HepG2 (cell line): Measurements from ENCODE around the gene ATAD3A. TPM values are rescaled to one million over a fixed set of nuclear protein-coding genes. Genes with fewer than 3 reads are reported as not detected.

Source experiments
- ATAC-seq: fragments of 200-7000 bp; cut with Tn5 transposase; 3 replicates; pipeline ENCODE4 v1.9.1; 2020; ENCODE audit warnings: mild to moderate bottlenecking, moderate library complexity
- BruUV-seq: library from RNA; stranded (reverse); fragments of 400-500 nt; replicated peaks from 2 replicates; lab custom pipeline; 2021; lab: Mats Ljungman, UMichigan
- CTCF ChIA-PET: fragments of 300-600 bp; formaldehyde crosslinking; extraction: SDS; loops from one replicate; lab custom pipeline; 2021; ENCODE audit warnings: low total read pairs, inconsistent platforms, low intra/inter-chr PET ratio; lab: Yijun Ruan, JAX
- POLR2A ChIA-PET: fragments of 350-600 bp; sonication (Branson Sonifier 250); formaldehyde crosslinking; loops from one replicate; lab custom pipeline; 2020; ENCODE audit warnings: antibody characterized with exemption, inconsistent platforms; lab: Yijun Ruan, JAX
- DNase-seq: peaks from one replicate; pipeline ENCODE4 v3.0.0-alpha.2; 2015; ENCODE audit warnings: low spot score
- FAIRE-seq: peaks from 3 replicates; lab custom pipeline; 2011; peaks lifted over from hg19 to GRCh38; lab: Jason Lieb, UNC
- H2AFZ ChIP-seq: one replicate; pipeline ENCODE4 v1.6.1; 2011; ENCODE audit warnings: low read length, inconsistent platforms
- H3K27ac ChIP-seq: fragments of 300-600 bp; 3 replicates; pipeline ENCODE4 v1.8.0; 2011; ENCODE audit warnings: mixed run types, mild to moderate bottlenecking, mixed read lengths, low read length, inconsistent platforms; ENCODE audit not compliant: insufficient read depth; ENCODE audit errors: extremely low read length
- H3K27me3 ChIP-seq, 2 experiments: fragments of 200-600 bp in 1 of 2; 2 replicates in 1 of 2; 3 replicates in 1 of 2; pipeline versions ENCODE4 v1.6.0 to v1.8.0; 2011; ENCODE audit warnings: low read length in 2 of 2, mild to moderate bottlenecking in 2 of 2, moderate library complexity in 2 of 2, inconsistent platforms in 1 of 2; ENCODE audit not compliant: insufficient read depth in 2 of 2, control insufficient read depth in 1 of 2
- H3K36me3 ChIP-seq, 2 experiments: fragments of 200-600 bp in 1 of 2; replicated peaks in 1 of 2; 2 replicates in 1 of 2; 3 replicates in 1 of 2; pipeline versions ENCODE4 v1.5.1 to v1.8.0; 2011; ENCODE audit warnings: low read length in 2 of 2, inconsistent platforms in 1 of 2; ENCODE audit not compliant: insufficient read depth in 2 of 2, control insufficient read depth in 1 of 2
- H3K4me1 ChIP-seq: 2 replicates; pipeline ENCODE4 v1.5.1; 2012; ENCODE audit warnings: low read length, inconsistent platforms; ENCODE audit not compliant: insufficient read depth
- H3K4me2 ChIP-seq: 2 replicates; pipeline ENCODE4 v1.6.0; 2011; ENCODE audit warnings: low read depth, low read length, inconsistent platforms
- H3K4me3 ChIP-seq, 3 experiments: fragments of 200-600 bp in 1 of 3; sonication (generic), shearing (Covaris generic) in 1 of 3; replicated peaks in 1 of 3; 2 replicates each; pipeline ENCODE4 v1.5.1; 2011 to 2016; ENCODE audit warnings: low read length in 3 of 3, inconsistent platforms in 2 of 3, low read depth in 2 of 3, mild to moderate bottlenecking in 2 of 3, control low read depth in 1 of 3, mixed read lengths in 1 of 3; ENCODE audit not compliant: insufficient read depth in 1 of 3
- H3K79me2 ChIP-seq: one replicate; pipeline ENCODE4 v1.6.1; 2011; ENCODE audit warnings: low read length, inconsistent platforms; ENCODE audit not compliant: insufficient read depth
- H3K9ac ChIP-seq: 2 replicates; pipeline ENCODE4 v1.6.0; 2011; ENCODE audit warnings: mild to moderate bottlenecking, low read depth, low read length, inconsistent platforms; ENCODE audit not compliant: insufficient read depth
- H3K9me3 ChIP-seq: 2 replicates; pipeline ENCODE4 v1.5.1; 2012; ENCODE audit warnings: mild to moderate bottlenecking, low read length
- H4K20me1 ChIP-seq: 2 replicates; pipeline ENCODE4 v1.6.0; 2011; ENCODE audit warnings: inconsistent platforms, mild to moderate bottlenecking, low read length, moderate library complexity; ENCODE audit not compliant: insufficient read depth
- AGO2 ChIP-seq: fragments of 200-400 bp; formaldehyde crosslinking; optimal IDR thresholded peaks from 2 replicates; pipeline ENCODE3; 2017; ENCODE audit warnings: mild to moderate bottlenecking, low read depth, low read length, moderate library complexity
- BRCA1 ChIP-seq: sonication (generic); formaldehyde crosslinking; IDR thresholded peaks from 2 replicates; pipeline ENCODE4 v1.4.0; 2020; ENCODE audit warnings: missing genetic modification reagents
- FOXM1 ChIP-seq: sonication (generic); formaldehyde crosslinking; IDR thresholded peaks from 2 replicates; pipeline ENCODE4 v1.5.0; 2020; ENCODE audit warnings: missing genetic modification reagents
- KLF9 ChIP-seq: IDR thresholded peaks from 2 replicates; pipeline ENCODE4 v1.6.1; 2016; ENCODE audit warnings: low read depth
- STAG1 ChIP-seq: sonication (generic); formaldehyde crosslinking; IDR thresholded peaks from 2 replicates; pipeline ENCODE4 v1.4.0; 2020; ENCODE audit warnings: missing genetic modification reagents
- ZMAT3 ChIP-seq: sonication (generic); formaldehyde crosslinking; conservative IDR thresholded peaks from 2 replicates; pipeline ENCODE4 v1.7.0; 2021; ENCODE audit warnings: missing genetic modification reagents
- ZNF224 ChIP-seq: sonication (generic); formaldehyde crosslinking; IDR thresholded peaks from 2 replicates; pipeline ENCODE4 v1.5.0; 2020; ENCODE audit warnings: mild to moderate bottlenecking, missing genetic modification reagents
- ZNF660 ChIP-seq: sonication (generic); formaldehyde crosslinking; IDR thresholded peaks from 2 replicates; pipeline ENCODE4 v1.5.1; 2020; ENCODE audit warnings: mild to moderate bottlenecking, low read depth, missing genetic modification reagents, borderline replicate concordance
- WGBS: methylation state at CpG from one replicate; pipeline ENCODE4 v1.1.6; 2017; ENCODE audit warnings: low lambda C conversion rate; 5-methylcytosine and 5-hydroxymethylcytosine counted together
- in situ Hi-C: cut with HindIII; loops from 2 replicates; pipeline ENCODE4 v1.10.0; 2017; ENCODE audit warnings: low pct_unique_long_range_greater_than_20kb; ENCODE audit not compliant: extremely low pct_ligation_motif_present
- intact Hi-C: fragments of 100-400 bp; cut with micrococcal nuclease; formaldehyde crosslinking; loops from one replicate; pipeline ENCODE4 v1.10.0; 2022; ENCODE audit not compliant: unreplicated experiment
- polyA plus RNA-seq, 8 experiments: library from polyadenylated mRNA; depleted of rRNA in 3 of 8; stranded (reverse) in 7 of 8; unstranded in 1 of 8; fragments of >200 nt; fragmentation: Illumina TruSeq in 4 of 8; extraction: Trizol in 4 of 8; gene quantifications; 2 replicates each; pipeline versions ENCODE4 v1.2.1 to v1.2.3, GENCODE V29; 2011 to 2016; ENCODE audit warnings: low read depth in 4 of 8, missing spikeins in 1 of 8, mixed read lengths in 1 of 8; ENCODE audit not compliant: insufficient read depth in 1 of 8
- total RNA-seq, 5 experiments: library from RNA; depleted of rRNA; stranded (reverse); fragments of >200 nt; fragmentation: Illumina TruSeq; extraction: Trizol; gene quantifications; 2 replicates each; pipeline ENCODE4 v1.2.3, GENCODE V29; 2016; ENCODE audit warnings: low read depth in 1 of 5
- TF ChIP-seq, protein P1 (sequence below): sonication (generic); formaldehyde crosslinking; IDR thresholded peaks from 2 replicates; pipeline ENCODE4 v1.5.0; 2020; ENCODE audit warnings: mild to moderate bottlenecking, missing genetic modification reagents, moderate library complexity

The ATAD3A gene
- total and polyA plus RNA-seq, 2 of the 13 experiments (the other 11 are each of a cell fraction or from before 2014, with no cell fraction given), result 10.6 to 49.0 TPM

DNA sequence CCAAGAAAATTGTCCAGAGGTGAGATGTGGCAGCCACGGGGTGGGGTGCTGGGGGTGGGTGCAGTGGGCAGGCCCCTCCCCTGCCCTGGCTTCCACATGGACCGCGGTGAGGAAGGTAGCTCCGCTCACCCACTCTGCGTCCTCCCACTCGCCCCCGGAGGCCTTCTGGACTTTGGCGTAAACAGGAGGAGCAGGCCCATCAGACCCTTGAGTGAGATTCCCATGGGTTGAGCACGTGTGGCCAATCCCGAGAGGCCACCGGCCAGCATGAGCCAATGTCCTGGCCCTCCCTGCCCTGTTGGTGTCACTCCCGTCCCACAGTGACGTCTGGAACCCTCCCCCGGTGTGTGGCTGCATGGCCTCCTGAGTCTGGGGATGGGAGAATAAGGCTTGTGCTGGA lies 36.6 kb downstream of the ATAD3A start:
- H3K4me3 ChIP-seq, result no peak overlapping the region
- no peak for TF ChIP-seq KLF9 (CRISPR knock-in tag)
- peak; percentile 61 for TF ChIP-seq AGO2
- TF ChIP-seq FOXM1 (CRISPR knock-in tag), result no peak
- TF ChIP-seq STAG1 (CRISPR knock-in tag), result peak; percentile 17; the same call in 1 of the 2 replicates
- no peak for TF ChIP-seq ZNF224 (CRISPR knock-in tag)
- TF ChIP-seq ZMAT3 (CRISPR knock-in tag), result no peak
- TF ChIP-seq BRCA1 (CRISPR knock-in tag), result no peak
- no peak for TF ChIP-seq ZNF660 (CRISPR knock-in tag)
- TF ChIP-seq, protein P1, sequence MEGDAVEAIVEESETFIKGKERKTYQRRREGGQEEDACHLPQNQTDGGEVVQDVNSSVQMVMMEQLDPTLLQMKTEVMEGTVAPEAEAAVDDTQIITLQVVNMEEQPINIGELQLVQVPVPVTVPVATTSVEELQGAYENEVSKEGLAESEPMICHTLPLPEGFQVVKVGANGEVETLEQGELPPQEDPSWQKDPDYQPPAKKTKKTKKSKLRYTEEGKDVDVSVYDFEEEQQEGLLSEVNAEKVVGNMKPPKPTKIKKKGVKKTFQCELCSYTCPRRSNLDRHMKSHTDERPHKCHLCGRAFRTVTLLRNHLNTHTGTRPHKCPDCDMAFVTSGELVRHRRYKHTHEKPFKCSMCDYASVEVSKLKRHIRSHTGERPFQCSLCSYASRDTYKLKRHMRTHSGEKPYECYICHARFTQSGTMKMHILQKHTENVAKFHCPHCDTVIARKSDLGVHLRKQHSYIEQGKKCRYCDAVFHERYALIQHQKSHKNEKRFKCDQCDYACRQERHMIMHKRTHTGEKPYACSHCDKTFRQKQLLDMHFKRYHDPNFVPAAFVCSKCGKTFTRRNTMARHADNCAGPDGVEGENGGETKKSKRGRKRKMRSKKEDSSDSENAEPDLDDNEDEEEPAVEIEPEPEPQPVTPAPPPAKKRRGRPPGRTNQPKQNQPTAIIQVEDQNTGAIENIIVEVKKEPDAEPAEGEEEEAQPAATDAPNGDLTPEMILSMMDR (CRISPR knock-in tag), result peak; percentile 41
- no peak overlapping the region for H3K27ac ChIP-seq
- H3K4me1 ChIP-seq, result no peaks in the 10 kb centered on the region
- FAIRE-seq (no peak), ATAC-seq (no peak), DNase-seq (no peak)
- in situ Hi-C loops, result no loop called here
- H2AFZ ChIP-seq, result no peak overlapping the region
- H3K9ac ChIP-seq, result no peak overlapping the region
- no peaks in the 10 kb centered on the region for H3K79me2 ChIP-seq
- H3K4me2 ChIP-seq, result no peak overlapping the region
- 90% methylated on average over 3 of the region's 14 CpGs for WGBS
- no peaks in the 10 kb centered on the region for H4K20me1 ChIP-seq
- H3K27me3 ChIP-seq, result no peaks in the 10 kb centered on the region
- CTCF ChIA-PET, result no interaction called here
- no peaks in the 10 kb centered on the region for H3K9me3 ChIP-seq
- peaks cover 0 to 3% of the 10 kb centered on the region in 2 experiments; a peak in 1 of 5 replicates for H3K36me3 ChIP-seq
- intact Hi-C loops, result no loop called here
- POLR2A ChIA-PET, result no interaction called here
- no TSS peak for BruUV-seq
